PC-3 (cell line): ENCODE results near the gene IL1RN. TPM values are rescaled to one million over a fixed set of nuclear protein-coding genes. Genes with fewer than 3 reads are reported as not detected.

Experiments used
- ATAC-seq: fragments of 200-7000 bp; cut with Tn5 transposase; 2 replicates; pipeline ENCODE4 v1.9.1; 2020; ENCODE audit warnings: mild to moderate bottlenecking, moderate library complexity
- BruUV-seq: library from RNA; stranded (reverse); fragments of 400-500 nt; replicated peaks from 2 replicates; lab custom pipeline; 2021; lab: Mats Ljungman, UMichigan
- CTCF ChIA-PET: fragments of 300-600 bp; sonication (Branson Sonifier 250); formaldehyde crosslinking; loops from one replicate; lab custom pipeline; 2022; ENCODE audit warnings: antibody characterized with exemption; lab: Charles Lee
- POLR2A ChIA-PET: fragments of 300-600 bp; sonication (Branson Sonifier 250); formaldehyde crosslinking; loops from one replicate; lab custom pipeline; 2022; ENCODE audit warnings: antibody characterized with exemption; ENCODE audit not compliant: unreplicated experiment; lab: Charles Lee
- DNase-seq: peaks from one replicate; pipeline ENCODE4 v3.0.0-alpha.2; 2015
- H2AFZ ChIP-seq: fragments of 300-600 bp; sonication (generic); 2 replicates; pipeline ENCODE4 v1.6.0; 2016; ENCODE audit warnings: antibody characterized with exemption, low read length
- H3F3A ChIP-seq: fragments of 300-600 bp; sonication (generic); one replicate; pipeline ENCODE4 v1.6.0; 2017; ENCODE audit warnings: antibody characterized with exemption, low read length, control low read depth, mild to moderate bottlenecking; ENCODE audit not compliant: unreplicated experiment
- H3K27ac ChIP-seq: fragments of 300-600 bp; sonication (generic); 2 replicates; pipeline ENCODE4 v1.5.1; 2016; ENCODE audit warnings: mild to moderate bottlenecking, low read length
- H3K27me3 ChIP-seq: fragments of 300-600 bp; sonication (generic); 2 replicates; pipeline ENCODE4 v1.6.1; 2016; ENCODE audit warnings: low read length, mixed read lengths
- H3K36me3 ChIP-seq: fragments of 300-600 bp; sonication (generic); 2 replicates; pipeline ENCODE4 v1.6.1; 2016; ENCODE audit warnings: low read depth, mixed run types, low read length, mixed read lengths
- H3K4me1 ChIP-seq: fragments of 300-600 bp; sonication (generic); 2 replicates; pipeline ENCODE4 v1.5.1; 2016; ENCODE audit warnings: low read length; ENCODE audit not compliant: insufficient read depth
- H3K4me2 ChIP-seq: fragments of 300-600 bp; sonication (generic); 2 replicates; pipeline ENCODE4 v1.6.0; 2016; ENCODE audit warnings: low read length
- H3K4me3 ChIP-seq: fragments of 300-600 bp; sonication (generic); 2 replicates; pipeline ENCODE4 v1.5.1; 2016; ENCODE audit warnings: mild to moderate bottlenecking, low read length, mixed read lengths
- H3K79me2 ChIP-seq: fragments of 300-600 bp; sonication (generic); 2 replicates; pipeline ENCODE4 v1.6.1; 2017; ENCODE audit warnings: low read length, mixed read lengths
- H3K9ac ChIP-seq: fragments of 300-600 bp; sonication (generic); 2 replicates; pipeline ENCODE4 v1.6.0; 2016; ENCODE audit warnings: mild to moderate bottlenecking, low read length
- H3K9me2 ChIP-seq: fragments of 300-600 bp; sonication (generic); replicated peaks from 2 replicates; pipeline ENCODE4 v1.6.1; 2016; ENCODE audit warnings: mixed run types, low read length, mixed read lengths
- H3K9me3 ChIP-seq: fragments of 300-600 bp; sonication (generic); 2 replicates; pipeline ENCODE4 v1.6.1; 2016; ENCODE audit warnings: low read length, mixed read lengths
- H4K20me1 ChIP-seq: fragments of 300-600 bp; sonication (generic); 2 replicates; pipeline ENCODE4 v1.6.1; 2016; ENCODE audit warnings: low read length, mixed read lengths
- EZH2 ChIP-seq: fragments of 300-600 bp; sonication (generic); IDR thresholded peaks from one replicate; pipeline ENCODE4 v1.6.1; 2017; ENCODE audit warnings: antibody characterized with exemption, mild to moderate bottlenecking, low read length; ENCODE audit not compliant: unreplicated experiment
- EZH2phosphoT487 ChIP-seq: fragments of 300-600 bp; sonication (generic); IDR thresholded peaks from 2 replicates; pipeline ENCODE4 v1.6.1; 2018; ENCODE audit warnings: mild to moderate bottlenecking, antibody characterized with exemption, low read length, borderline replicate concordance
- intact Hi-C: fragments of 100-400 bp; cut with micrococcal nuclease; formaldehyde crosslinking; loops from 2 replicates; pipeline ENCODE4 v1.9.0; 2023
- total RNA-seq: library from RNA; depleted of rRNA; stranded (reverse); fragments of >200 nt; gene quantifications from 2 replicates; pipeline ENCODE4 v1.2.3, GENCODE V29; 2014
- TF ChIP-seq, protein P1 (sequence below): fragments of 300-600 bp; sonication (generic); conservative IDR thresholded peaks from 2 replicates; pipeline ENCODE4 v1.5.1; 2017; ENCODE audit warnings: antibody characterized with exemption, low read depth, mild to moderate bottlenecking, low read length

The IL1RN gene
- total RNA-seq, 1 experiment from 2014 or later: 1.3 TPM

DNA sequence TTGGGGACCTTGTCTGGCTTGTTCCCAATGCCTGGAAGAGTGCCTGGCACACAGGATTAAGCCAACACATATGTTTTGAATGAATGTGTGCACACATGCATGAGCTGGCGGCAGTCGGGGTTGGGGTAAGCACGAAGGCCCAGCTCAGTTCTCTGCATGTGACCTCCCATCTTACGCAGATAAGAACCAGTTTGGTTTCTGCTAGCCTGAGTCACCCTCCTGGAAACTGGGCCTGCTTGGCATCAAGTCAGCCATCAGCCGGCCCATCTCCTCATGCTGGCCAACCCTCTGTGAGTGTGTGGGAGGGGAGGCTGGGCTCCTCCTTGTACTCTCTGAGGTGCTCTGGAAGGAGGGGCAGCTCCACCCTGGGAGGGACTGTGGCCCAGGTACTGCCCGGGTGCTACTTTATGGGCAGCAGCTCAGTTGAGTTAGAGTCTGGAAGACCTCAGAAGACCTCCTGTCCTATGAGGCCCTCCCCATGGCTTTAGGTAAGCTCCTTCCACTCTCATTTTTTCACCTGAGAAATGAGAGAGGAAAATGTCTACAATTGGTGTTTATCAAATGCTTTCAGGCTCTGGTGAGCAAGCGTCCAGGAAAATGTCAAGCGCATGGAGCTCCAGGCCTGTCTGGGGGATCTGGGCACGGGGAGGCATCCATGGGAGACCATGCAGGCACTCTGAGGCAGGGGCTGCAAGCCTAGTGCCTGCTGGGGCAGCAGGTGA, 9.7 kb upstream of the IL1RN start:
- peaks cover 34% of the 10 kb centered on the region for H3K4me1 ChIP-seq
- peak overlapping the region; percentile 78 for H3K4me2 ChIP-seq
- ChIA-PET CTCF (interaction anchor here (1.5 to 1.6 kb wide), 2 partner anchors 21 to 37 kb away, joined by 6 read pairs; no protein-coding TSS in a partner anchor), POLR2A (no interaction called here)
- peak overlapping the region; percentile 93 for H3K27ac ChIP-seq
- H2AFZ ChIP-seq: 0 out of 2 replicates have a peak overlapping the region, but pooled peaks have one; percentile 6
- BruUV-seq: no TSS peak
- no peaks in the 10 kb centered on the region for H3K27me3 ChIP-seq
- peak; percentile 93 for ATAC-seq
- H3K36me3 ChIP-seq: no peaks in the 10 kb centered on the region
- no peaks in the 10 kb centered on the region for H3K79me2 ChIP-seq
- H4K20me1 ChIP-seq: no peaks in the 10 kb centered on the region
- H3K9me3 ChIP-seq: no peaks in the 10 kb centered on the region
- no peaks in the 10 kb centered on the region for H3F3A ChIP-seq
- intact Hi-C loops: no loop called here
- H3K9me2 ChIP-seq: no peaks in the 10 kb centered on the region
- no peak for TF ChIP-seq EZH2
- no peak for TF ChIP-seq EZH2phosphoT487
- TF ChIP-seq, protein P1, sequence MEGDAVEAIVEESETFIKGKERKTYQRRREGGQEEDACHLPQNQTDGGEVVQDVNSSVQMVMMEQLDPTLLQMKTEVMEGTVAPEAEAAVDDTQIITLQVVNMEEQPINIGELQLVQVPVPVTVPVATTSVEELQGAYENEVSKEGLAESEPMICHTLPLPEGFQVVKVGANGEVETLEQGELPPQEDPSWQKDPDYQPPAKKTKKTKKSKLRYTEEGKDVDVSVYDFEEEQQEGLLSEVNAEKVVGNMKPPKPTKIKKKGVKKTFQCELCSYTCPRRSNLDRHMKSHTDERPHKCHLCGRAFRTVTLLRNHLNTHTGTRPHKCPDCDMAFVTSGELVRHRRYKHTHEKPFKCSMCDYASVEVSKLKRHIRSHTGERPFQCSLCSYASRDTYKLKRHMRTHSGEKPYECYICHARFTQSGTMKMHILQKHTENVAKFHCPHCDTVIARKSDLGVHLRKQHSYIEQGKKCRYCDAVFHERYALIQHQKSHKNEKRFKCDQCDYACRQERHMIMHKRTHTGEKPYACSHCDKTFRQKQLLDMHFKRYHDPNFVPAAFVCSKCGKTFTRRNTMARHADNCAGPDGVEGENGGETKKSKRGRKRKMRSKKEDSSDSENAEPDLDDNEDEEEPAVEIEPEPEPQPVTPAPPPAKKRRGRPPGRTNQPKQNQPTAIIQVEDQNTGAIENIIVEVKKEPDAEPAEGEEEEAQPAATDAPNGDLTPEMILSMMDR: no peak
- peak overlapping the region; percentile 76 for H3K9ac ChIP-seq
- DNase-seq: peak; percentile 96
- peak overlapping the region; percentile 45 for H3K4me3 ChIP-seq

GRCh38 chr2:113118263-113118657, 9.1 kb upstream of the IL1RN start:
- CTCF ChIA-PET: interaction anchor here (1.5 kb wide), 1 partner anchor 20 kb away, joined by 6 read pairs; no protein-coding TSS in a partner anchor
- H3K4me2 ChIP-seq: peak overlapping the region; percentile 78
- TSS peak; percentile 63 for BruUV-seq

More at GRCh38 chr2:113118263-113118657, 9.1 kb upstream of the IL1RN start:
- POLR2A ChIA-PET: no interaction called here
- TF ChIP-seq EZH2phosphoT487 (no peak), EZH2 (no peak)
- TF ChIP-seq, protein P1: no peak
- Histone ChIP-seq H4K20me1 (no peaks in the 10 kb centered on the region), H3K36me3 (no peaks in the 10 kb centered on the region), H3K27me3 (no peaks in the 10 kb centered on the region), H3K27ac (peak overlapping the region; percentile 93), H2AFZ (0 out of 2 replicates have a peak overlapping the region, but pooled peaks have one; percentile 6), H3K4me1 (peaks cover 34% of the 10 kb centered on the region), H3K79me2 (no peaks in the 10 kb centered on the region), H3F3A (no peaks in the 10 kb centered on the region), H3K9ac (peak overlapping the region; percentile 76), H3K4me3 (peak overlapping the region; percentile 45), H3K9me2 (no peaks in the 10 kb centered on the region), H3K9me3 (no peaks in the 10 kb centered on the region)
- DNase-seq: peak; percentile 10
- ATAC-seq: no peak
- intact Hi-C loops: no loop called here
